ENCODE measurements around the gene LTV1.
"Not testable (repeated sequence)": the region's sequence is repeated elsewhere in the genome, so short reads cannot be mapped to it uniquely, and the experiment has no call there.

The LTV1 gene

DNA sequence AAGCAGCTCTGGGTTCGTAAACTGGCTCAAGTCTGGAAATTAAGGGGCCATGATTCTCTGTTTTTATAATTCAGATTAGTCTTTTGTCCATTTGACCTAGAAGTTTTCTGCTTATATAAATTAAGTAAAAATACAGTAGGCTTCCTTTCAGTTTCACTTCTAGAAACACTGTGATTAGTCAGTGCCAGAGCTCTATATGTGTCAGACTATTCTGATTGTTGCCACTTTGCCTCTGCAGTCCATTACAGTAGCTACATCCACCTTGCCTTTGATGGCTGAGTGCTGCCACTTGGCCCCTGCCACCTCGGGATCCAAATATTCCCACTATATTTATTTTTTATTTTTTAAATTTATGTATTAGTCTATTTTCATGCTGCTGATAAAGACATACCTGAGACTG, 29.1 kb downstream of the LTV1 start:
- no peak for DNase-seq (ENCODE audit: low read depth)
- TF ChIP-seq, protein P1, sequence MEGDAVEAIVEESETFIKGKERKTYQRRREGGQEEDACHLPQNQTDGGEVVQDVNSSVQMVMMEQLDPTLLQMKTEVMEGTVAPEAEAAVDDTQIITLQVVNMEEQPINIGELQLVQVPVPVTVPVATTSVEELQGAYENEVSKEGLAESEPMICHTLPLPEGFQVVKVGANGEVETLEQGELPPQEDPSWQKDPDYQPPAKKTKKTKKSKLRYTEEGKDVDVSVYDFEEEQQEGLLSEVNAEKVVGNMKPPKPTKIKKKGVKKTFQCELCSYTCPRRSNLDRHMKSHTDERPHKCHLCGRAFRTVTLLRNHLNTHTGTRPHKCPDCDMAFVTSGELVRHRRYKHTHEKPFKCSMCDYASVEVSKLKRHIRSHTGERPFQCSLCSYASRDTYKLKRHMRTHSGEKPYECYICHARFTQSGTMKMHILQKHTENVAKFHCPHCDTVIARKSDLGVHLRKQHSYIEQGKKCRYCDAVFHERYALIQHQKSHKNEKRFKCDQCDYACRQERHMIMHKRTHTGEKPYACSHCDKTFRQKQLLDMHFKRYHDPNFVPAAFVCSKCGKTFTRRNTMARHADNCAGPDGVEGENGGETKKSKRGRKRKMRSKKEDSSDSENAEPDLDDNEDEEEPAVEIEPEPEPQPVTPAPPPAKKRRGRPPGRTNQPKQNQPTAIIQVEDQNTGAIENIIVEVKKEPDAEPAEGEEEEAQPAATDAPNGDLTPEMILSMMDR (IDR thresholded peaks at IDR 0.05; ENCODE audit: control insufficient read depth, insufficient read depth, low read depth, low read length, missing control alignments) = no peak
- no peak overlapping the region for H3K4me3 ChIP-seq (ENCODE audit: control insufficient read depth, low read depth, low read length)

DNA sequence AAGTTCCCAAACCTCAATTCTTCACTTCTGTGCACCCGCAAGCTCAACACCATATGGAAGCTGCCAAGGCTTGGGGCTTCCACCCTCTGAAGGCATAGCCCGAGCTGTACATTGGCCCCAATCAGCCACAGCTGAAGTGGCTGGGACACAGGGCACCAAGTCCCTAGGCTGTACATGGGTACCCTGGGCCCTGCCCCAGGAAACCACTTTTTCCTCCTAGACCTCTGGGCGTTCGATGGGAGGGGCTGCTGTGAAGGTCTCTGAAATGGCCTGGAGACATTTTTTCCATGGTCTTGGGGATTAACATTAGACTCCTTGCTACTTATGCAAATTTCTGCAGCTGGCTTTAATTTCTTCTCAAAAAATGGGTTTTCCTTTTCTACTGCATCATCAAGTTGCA, 30.5 kb downstream of the LTV1 start:
- not testable (repeated sequence) for DNase-seq (ENCODE audit: low read depth); H3K4me3 ChIP-seq (ENCODE audit: control insufficient read depth, low read depth, low read length)

DNA sequence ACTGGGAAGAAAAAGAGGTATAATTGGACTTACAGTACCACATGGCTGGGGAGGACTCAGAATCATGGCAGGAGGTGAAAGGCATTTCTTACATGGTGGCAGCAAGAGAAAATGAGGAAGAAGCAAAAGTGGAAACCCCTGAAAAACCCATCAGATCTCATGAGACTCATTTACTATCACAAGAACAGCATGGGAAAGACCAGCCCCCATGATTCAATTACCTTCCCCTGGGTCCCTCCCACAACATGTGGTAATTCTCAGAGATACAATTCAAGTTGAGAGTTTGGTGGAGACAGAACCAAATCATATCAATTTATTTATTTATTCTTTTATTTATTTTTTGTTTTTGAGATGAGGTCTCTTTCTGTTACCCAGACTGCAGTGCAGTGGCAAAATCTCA, 31.4 kb downstream of the LTV1 start:
- DNase-seq (ENCODE audit: low read depth) = not testable (repeated sequence)

DNA sequence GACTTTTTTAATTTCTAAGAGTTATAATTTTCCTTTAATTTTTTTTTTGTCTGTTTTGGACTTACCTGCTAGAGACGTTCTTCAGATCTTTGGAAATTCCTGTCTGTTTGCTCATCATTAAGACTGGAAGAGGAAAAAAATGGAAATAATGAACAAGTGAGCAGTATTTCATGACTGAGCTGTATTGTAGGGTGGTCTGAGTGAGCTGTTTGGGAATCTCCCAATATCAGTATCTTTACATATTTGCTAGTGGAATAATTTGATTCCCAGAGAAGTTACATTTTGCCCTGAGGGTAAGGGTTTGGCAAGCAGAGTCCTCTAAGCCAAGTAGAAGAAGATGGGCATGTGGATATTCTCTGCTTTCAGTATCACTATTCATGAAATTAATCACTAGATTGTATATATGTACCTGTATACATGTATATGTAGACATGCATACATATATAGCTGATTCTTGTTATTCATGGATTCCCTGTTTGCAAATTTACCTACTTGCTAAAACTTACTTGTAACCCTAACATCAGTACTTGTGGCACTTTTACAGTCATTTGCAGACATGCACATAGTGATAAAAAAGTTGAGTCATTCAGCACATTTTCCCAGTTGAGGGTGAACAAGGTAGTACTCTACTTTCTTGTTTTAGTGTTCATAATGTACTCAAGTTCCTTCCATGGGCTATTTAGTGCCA, 34.6 kb downstream of the LTV1 start:
- no peak for DNase-seq (ENCODE audit: low read depth)
- TF ChIP-seq, protein P1 (IDR thresholded peaks at IDR 0.05; ENCODE audit: control insufficient read depth, insufficient read depth, low read depth, low read length, missing control alignments) = no peak

More for the DNA sequence above, 31.4 kb downstream of the LTV1 start:
- H3K4me3 ChIP-seq (ENCODE audit: control insufficient read depth, low read depth, low read length) = not testable (repeated sequence)

DNA sequence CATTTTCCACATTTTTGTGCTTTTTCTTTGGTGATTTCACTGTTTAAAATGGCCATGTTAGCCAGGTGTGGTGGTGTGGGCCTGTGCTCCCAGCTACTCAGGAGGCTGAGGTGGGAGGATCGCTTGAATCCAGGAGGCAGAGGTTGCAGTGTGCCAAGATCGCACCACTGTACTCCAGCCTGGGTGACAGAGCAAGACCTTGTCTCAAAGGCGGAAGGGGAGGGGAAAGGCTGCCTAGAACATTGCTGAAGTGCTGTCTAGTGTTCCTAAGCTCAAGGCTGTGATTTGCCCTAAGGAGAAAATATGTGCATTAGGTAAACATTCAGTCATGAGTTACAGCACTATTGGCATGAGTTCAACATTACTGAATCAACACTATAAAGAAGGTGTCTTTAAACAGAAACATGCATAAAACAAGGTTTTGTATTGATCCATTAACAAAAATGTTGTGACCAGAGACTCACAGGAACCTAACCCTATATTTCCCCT, 35.2 kb downstream of the LTV1 start:
- TF ChIP-seq, protein P1 (IDR thresholded peaks at IDR 0.05; ENCODE audit: control insufficient read depth, insufficient read depth, low read depth, low read length, missing control alignments) = no peak
- H3K4me3 ChIP-seq (ENCODE audit: control insufficient read depth, low read depth, low read length) = no peak overlapping the region
- no peak for DNase-seq (ENCODE audit: low read depth)

More for the DNA sequence above, 34.6 kb downstream of the LTV1 start:
- H3K4me3 ChIP-seq (ENCODE audit: control insufficient read depth, low read depth, low read length) = no peak overlapping the region

DNA sequence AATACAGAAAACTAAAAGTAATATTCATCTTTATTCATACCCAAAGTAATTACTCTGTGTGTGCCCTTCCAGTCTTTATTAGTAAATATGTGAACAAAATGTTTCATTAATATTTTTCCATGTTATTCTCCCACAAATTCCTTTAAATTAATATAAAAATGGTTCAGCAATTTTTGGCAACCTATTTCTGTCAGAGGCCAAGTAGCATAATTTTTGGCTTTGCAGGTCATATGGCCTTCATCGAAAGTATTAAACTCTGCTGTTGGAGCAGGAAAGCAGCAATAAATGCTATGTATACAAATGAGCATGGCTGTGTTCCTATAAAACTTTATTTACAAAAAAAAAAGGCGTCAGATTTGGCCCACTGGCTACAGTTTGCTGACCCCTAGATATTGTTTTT, 37.3 kb downstream of the LTV1 start:
- TF ChIP-seq, protein P1 (IDR thresholded peaks at IDR 0.05; ENCODE audit: control insufficient read depth, insufficient read depth, low read depth, low read length, missing control alignments) = no peak
- H3K4me3 ChIP-seq (ENCODE audit: control insufficient read depth, low read depth, low read length) = no peak overlapping the region
- no peak for DNase-seq (ENCODE audit: low read depth)

DNA sequence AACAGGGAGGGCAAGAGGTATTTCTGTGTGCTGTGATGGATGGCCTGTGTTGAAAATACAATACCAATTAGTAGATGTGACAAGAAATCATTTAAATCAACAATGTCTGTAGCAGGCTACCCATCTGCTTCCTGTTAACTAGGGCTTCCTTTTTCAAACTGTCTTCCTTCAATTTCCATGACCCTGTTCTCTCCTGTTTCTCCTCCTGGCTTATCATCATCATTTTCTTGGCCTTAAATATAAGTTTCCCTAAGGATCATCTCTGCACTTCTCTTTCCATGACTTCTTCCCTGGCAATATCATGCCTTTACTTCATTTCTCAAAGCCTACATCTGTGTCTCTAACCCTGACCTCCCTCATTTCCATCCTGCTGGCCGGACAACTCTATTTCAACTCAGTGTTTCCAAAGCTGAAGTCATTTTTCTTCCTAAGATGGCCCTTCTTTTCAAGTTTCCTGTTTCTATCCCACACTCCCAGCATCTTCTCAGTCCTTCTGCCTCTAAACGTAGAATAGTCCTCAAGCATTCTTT, 39.3 kb downstream of the LTV1 start:
- H3K4me3 ChIP-seq (ENCODE audit: control insufficient read depth, low read depth, low read length) = no peak overlapping the region
- TF ChIP-seq, protein P1 (IDR thresholded peaks at IDR 0.05; ENCODE audit: control insufficient read depth, insufficient read depth, low read depth, low read length, missing control alignments) = no peak
- no peak for DNase-seq (ENCODE audit: low read depth)

Data from AG09309 (cell line).